ENCODE results near the gene TNIK. TPM values are rescaled to one million over a fixed set of nuclear protein-coding genes. Genes with fewer than 3 reads are reported as not detected.

Gene TNIK
- total and polyA plus RNA-seq, 4 donors = 3.7 to 9.8 (median 5.2) TPM

DNA sequence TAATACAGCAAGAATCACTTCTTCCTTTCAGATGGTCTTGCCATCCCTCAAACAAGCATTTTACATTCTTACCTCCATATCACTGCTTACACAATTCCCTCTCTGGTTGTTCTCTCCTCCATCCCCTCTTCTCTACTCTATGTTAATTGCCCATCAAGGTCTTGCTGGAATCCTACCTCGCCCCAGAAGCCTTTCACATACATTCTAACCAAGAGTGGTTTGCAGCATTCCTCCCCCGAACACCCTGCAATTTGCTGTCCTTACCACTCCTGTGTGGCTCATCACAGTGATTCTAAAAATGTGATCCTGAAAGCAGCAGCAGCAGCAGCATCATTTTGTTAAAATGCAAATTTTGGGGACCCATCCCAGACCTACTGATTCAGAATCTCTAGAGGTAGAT is 30.6 kb downstream of the TNIK start:
- H3K9me3 ChIP-seq (ENCODE audit: control insufficient read depth in 4 of 4, low read length in 3 of 4) = no peaks in the 10 kb centered on the region
- H3K27me3 ChIP-seq (ENCODE audit: control insufficient read depth in 4 of 4, insufficient read depth in 4 of 4, low read length in 3 of 4) = no peaks in the 10 kb centered on the region
- no peak overlapping the region for H3K9ac ChIP-seq (ENCODE audit: low read depth in 1 of 2, low read length in 2 of 2)
- no peak overlapping the region for H3K4me3 ChIP-seq (ENCODE audit: low read depth in 1 of 3, low read length in 3 of 3)
- 94% methylated on average over 2 of the region's 2 CpGs for WGBS
- no peak for DNase-seq (ENCODE audit: low spot score)
- no peaks in the 10 kb centered on the region for H3K36me3 ChIP-seq (ENCODE audit: control insufficient read depth in 4 of 4, insufficient read depth in 3 of 4, low read depth in 1 of 4, low read length in 3 of 4)
- no peak overlapping the region for H3K27ac ChIP-seq (ENCODE audit: low read depth in 1 of 2, low read length in 2 of 2)
- TF ChIP-seq FOXA1 (IDR thresholded peaks at IDR 0.05) (no peak), RAD21 (IDR thresholded peaks at IDR 0.05) (no peak), FOXA2 (IDR thresholded peaks at IDR 0.05) (no peak), RXRA (IDR thresholded peaks at IDR 0.05) (no peak), HNF4G (IDR thresholded peaks at IDR 0.05) (no peak), EGR1 (IDR thresholded peaks at IDR 0.05; ENCODE audit: low read depth in 2 of 2) (no peak), YY1 (IDR thresholded peaks at IDR 0.05) (no peak), JUND (IDR thresholded peaks at IDR 0.05) (no peak), HNF4A (conservative IDR thresholded peaks at IDR 0.05) (no peak), SP1 (IDR thresholded peaks at IDR 0.05) (no peak), NR2F2 (IDR thresholded peaks at IDR 0.05) (no peak), TAF1 (conservative IDR thresholded peaks at IDR 0.05) (no peak)
- TF ChIP-seq, protein P1, sequence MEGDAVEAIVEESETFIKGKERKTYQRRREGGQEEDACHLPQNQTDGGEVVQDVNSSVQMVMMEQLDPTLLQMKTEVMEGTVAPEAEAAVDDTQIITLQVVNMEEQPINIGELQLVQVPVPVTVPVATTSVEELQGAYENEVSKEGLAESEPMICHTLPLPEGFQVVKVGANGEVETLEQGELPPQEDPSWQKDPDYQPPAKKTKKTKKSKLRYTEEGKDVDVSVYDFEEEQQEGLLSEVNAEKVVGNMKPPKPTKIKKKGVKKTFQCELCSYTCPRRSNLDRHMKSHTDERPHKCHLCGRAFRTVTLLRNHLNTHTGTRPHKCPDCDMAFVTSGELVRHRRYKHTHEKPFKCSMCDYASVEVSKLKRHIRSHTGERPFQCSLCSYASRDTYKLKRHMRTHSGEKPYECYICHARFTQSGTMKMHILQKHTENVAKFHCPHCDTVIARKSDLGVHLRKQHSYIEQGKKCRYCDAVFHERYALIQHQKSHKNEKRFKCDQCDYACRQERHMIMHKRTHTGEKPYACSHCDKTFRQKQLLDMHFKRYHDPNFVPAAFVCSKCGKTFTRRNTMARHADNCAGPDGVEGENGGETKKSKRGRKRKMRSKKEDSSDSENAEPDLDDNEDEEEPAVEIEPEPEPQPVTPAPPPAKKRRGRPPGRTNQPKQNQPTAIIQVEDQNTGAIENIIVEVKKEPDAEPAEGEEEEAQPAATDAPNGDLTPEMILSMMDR (IDR thresholded peaks at IDR 0.05; ENCODE audit: low read depth, low read length, missing input control) = no peak
- TF ChIP-seq, protein P2, sequence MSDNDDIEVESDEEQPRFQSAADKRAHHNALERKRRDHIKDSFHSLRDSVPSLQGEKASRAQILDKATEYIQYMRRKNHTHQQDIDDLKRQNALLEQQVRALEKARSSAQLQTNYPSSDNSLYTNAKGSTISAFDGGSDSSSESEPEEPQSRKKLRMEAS (IDR thresholded peaks at IDR 0.05) = no peak
- TF ChIP-seq, protein P3, sequence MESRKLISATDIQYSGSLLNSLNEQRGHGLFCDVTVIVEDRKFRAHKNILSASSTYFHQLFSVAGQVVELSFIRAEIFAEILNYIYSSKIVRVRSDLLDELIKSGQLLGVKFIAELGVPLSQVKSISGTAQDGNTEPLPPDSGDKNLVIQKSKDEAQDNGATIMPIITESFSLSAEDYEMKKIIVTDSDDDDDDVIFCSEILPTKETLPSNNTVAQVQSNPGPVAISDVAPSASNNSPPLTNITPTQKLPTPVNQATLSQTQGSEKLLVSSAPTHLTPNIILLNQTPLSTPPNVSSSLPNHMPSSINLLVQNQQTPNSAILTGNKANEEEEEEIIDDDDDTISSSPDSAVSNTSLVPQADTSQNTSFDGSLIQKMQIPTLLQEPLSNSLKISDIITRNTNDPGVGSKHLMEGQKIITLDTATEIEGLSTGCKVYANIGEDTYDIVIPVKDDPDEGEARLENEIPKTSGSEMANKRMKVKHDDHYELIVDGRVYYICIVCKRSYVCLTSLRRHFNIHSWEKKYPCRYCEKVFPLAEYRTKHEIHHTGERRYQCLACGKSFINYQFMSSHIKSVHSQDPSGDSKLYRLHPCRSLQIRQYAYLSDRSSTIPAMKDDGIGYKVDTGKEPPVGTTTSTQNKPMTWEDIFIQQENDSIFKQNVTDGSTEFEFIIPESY (IDR thresholded peaks at IDR 0.05) = no peak
- TF ChIP-seq, protein P4, sequence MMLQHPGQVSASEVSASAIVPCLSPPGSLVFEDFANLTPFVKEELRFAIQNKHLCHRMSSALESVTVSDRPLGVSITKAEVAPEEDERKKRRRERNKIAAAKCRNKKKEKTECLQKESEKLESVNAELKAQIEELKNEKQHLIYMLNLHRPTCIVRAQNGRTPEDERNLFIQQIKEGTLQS (IDR thresholded peaks at IDR 0.05) = no peak
- H3K4me1 ChIP-seq (ENCODE audit: control insufficient read depth in 4 of 4, insufficient read depth in 4 of 4, low read length in 3 of 4) = peaks cover 0 to 3% (median 0%) of the 10 kb centered on the region in 4 donors

DNA sequence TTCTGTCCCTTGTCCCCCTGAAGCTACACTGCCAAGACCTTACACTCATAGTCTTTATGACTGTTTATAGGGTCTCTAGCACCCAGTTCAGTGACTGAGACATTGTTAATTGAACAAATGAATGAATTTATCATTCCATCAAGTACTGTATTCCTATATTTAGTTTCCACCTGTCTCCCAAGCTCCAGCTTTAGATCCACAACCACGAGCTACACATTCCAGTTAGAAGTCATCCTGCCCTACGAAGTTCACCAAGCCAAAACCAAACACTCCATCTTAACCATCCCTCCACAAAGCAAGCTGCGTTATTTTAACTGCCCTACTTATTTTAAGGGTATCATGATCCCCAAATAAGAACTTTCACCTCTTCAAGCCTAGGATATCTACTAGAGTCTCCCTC is 31.3 kb downstream of the TNIK start:
- WGBS = 95% methylated on average over 3 of the region's 3 CpGs
- no peaks in the 10 kb centered on the region for H3K36me3 ChIP-seq (ENCODE audit: control insufficient read depth in 4 of 4, insufficient read depth in 3 of 4, low read depth in 1 of 4, low read length in 3 of 4)

More for the DNA sequence above, 31.3 kb downstream of the TNIK start:
- H3K4me1 ChIP-seq (ENCODE audit: control insufficient read depth in 4 of 4, insufficient read depth in 4 of 4, low read length in 3 of 4) = peaks cover 0 to 3% (median 0%) of the 10 kb centered on the region in 4 donors
- no peak overlapping the region for H3K9ac ChIP-seq (ENCODE audit: low read depth in 1 of 2, low read length in 2 of 2)
- H3K27ac ChIP-seq (ENCODE audit: low read depth in 1 of 2, low read length in 2 of 2) = no peak overlapping the region
- no peaks in the 10 kb centered on the region for H3K9me3 ChIP-seq (ENCODE audit: control insufficient read depth in 4 of 4, low read length in 3 of 4)
- H3K27me3 ChIP-seq (ENCODE audit: control insufficient read depth in 4 of 4, insufficient read depth in 4 of 4, low read length in 3 of 4) = no peaks in the 10 kb centered on the region
- H3K4me3 ChIP-seq (ENCODE audit: low read depth in 1 of 3, low read length in 3 of 3) = no peak overlapping the region
- TF ChIP-seq YY1 (IDR thresholded peaks at IDR 0.05) (no peak), FOXA2 (IDR thresholded peaks at IDR 0.05) (no peak)
- TF ChIP-seq, protein P1 (IDR thresholded peaks at IDR 0.05; ENCODE audit: low read depth, low read length, missing input control) = no peak
- no peak for DNase-seq (ENCODE audit: low spot score)
